AG10803 (cell line): ENCODE data around the gene HSPBP1.
"Not testable (repeated sequence)": the region's sequence is repeated elsewhere in the genome, so short reads cannot be mapped to it uniquely, and the experiment has no call there.

Experiments used
- DNase-seq: peaks from one replicate; pipeline ENCODE4 v3.0.0; 2010; ENCODE audit warnings: low read depth
- H3K4me3 ChIP-seq: 2 replicates; pipeline ENCODE4 v1.5.1; 2011; ENCODE audit warnings: mild to moderate bottlenecking, low read length, control low read depth
- CTCF ChIP-seq: conservative IDR thresholded peaks from 2 replicates; pipeline ENCODE4 v1.5.1; 2011; ENCODE audit warnings: mild to moderate bottlenecking, low read length, control low read depth, inconsistent platforms

HSPBP1 gene

GRCh38 chr19:55279770-55280643 lies at the start of gene HSPBP1:
TSS of gene HSPBP1 (minus strand) at chr19:55280110. CDS start at chr19:55279608, 502 bp downstream.
- TF ChIP-seq CTCF, result no peak
- DNase-seq, result peak; percentile 89
- peak within 1 kb of the TSS; percentile 93 for H3K4me3 ChIP-seq

GRCh38 chr19:55328774-55329318 lies 48.9 kb upstream of the HSPBP1 start:
- not testable (repeated sequence) for H3K4me3 ChIP-seq, DNase-seq

GRCh38 chr19:55325172-55325571 lies 45.3 kb upstream of the HSPBP1 start, which contains the start of gene TMEM150B:
TSS of gene TMEM150B (minus strand) at chr19:55325341. CDS start at chr19:55321036, 4,305 bp downstream.
- TF ChIP-seq CTCF, result no peak
- DNase-seq, result no peak
- H3K4me3 ChIP-seq, result no peak within 1 kb of the TSS

GRCh38 chr19:55324662-55325061 lies 44.8 kb upstream of the HSPBP1 start:
- TF ChIP-seq CTCF, result no peak
- H3K4me3 ChIP-seq, result no peak overlapping the region
- no peak for DNase-seq

GRCh38 chr19:55322204-55322885 lies 42.4 kb upstream of the HSPBP1 start:
- DNase-seq, result no peak
- no peak for TF ChIP-seq CTCF
- no peak overlapping the region for H3K4me3 ChIP-seq

GRCh38 chr19:55321466-55322137 lies 41.7 kb upstream of the HSPBP1 start:
- TF ChIP-seq CTCF, result no peak
- no peak overlapping the region for H3K4me3 ChIP-seq
- no peak for DNase-seq

GRCh38 chr19:55320844-55321419 lies 41.0 kb upstream of the HSPBP1 start:
- H3K4me3 ChIP-seq, result no peak overlapping the region
- no peak for DNase-seq
- no peak for TF ChIP-seq CTCF
